GM23248 (cell line): ENCODE data around the gene ARMC8. TPM values are rescaled to one million over a fixed set of nuclear protein-coding genes. Genes with fewer than 3 reads are reported as not detected.

Experiments used
- DNase-seq: peaks from one replicate; pipeline ENCODE4 v3.0.0-alpha.2; 2015
- H2AFZ ChIP-seq: fragments of 200-600 bp; sonication (generic); 2 replicates; pipeline ENCODE4 v1.6.1; 2016; ENCODE audit warnings: antibody characterized with exemption
- H3F3A ChIP-seq: fragments of 200-600 bp; sonication (generic); 2 replicates; pipeline ENCODE4 v1.6.1; 2016; ENCODE audit warnings: mild to moderate bottlenecking, antibody characterized with exemption, mixed run types; ENCODE audit not compliant: insufficient read depth
- H3K27ac ChIP-seq: fragments of 200-600 bp; sonication (generic); 2 replicates; pipeline ENCODE4 v1.5.1; 2016; ENCODE audit warnings: mild to moderate bottlenecking
- H3K27me3 ChIP-seq: fragments of 200-600 bp; sonication (generic); replicated peaks from 2 replicates; pipeline ENCODE4 v1.6.1; 2016; ENCODE audit warnings: mild to moderate bottlenecking; ENCODE audit not compliant: insufficient read depth
- H3K36me3 ChIP-seq: fragments of 200-600 bp; sonication (generic); 2 replicates; pipeline ENCODE4 v1.6.1; 2016; ENCODE audit warnings: low read depth, mild to moderate bottlenecking
- H3K4me1 ChIP-seq: fragments of 200-600 bp; sonication (generic); 2 replicates; pipeline ENCODE4 v1.6.1; 2016; ENCODE audit warnings: mild to moderate bottlenecking; ENCODE audit not compliant: insufficient read depth
- H3K4me2 ChIP-seq: fragments of 200-600 bp; sonication (generic); one replicate; pipeline ENCODE4 v1.6.1; 2016; ENCODE audit warnings: mild to moderate bottlenecking; ENCODE audit not compliant: unreplicated experiment
- H3K4me3 ChIP-seq: fragments of 200-600 bp; sonication (generic); 2 replicates; pipeline ENCODE4 v1.5.1; 2016; ENCODE audit warnings: mild to moderate bottlenecking
- H3K79me2 ChIP-seq: fragments of 200-600 bp; sonication (generic); 2 replicates; pipeline ENCODE4 v1.6.1; 2016; ENCODE audit warnings: mild to moderate bottlenecking; ENCODE audit not compliant: insufficient read depth
- H3K9ac ChIP-seq: fragments of 200-600 bp; sonication (generic); 2 replicates; pipeline ENCODE4 v1.6.1; 2016; ENCODE audit warnings: mild to moderate bottlenecking
- H3K9me2 ChIP-seq: fragments of 200-600 bp; sonication (generic); 2 replicates; pipeline ENCODE4 v1.6.1; 2016; ENCODE audit warnings: mixed run types, mild to moderate bottlenecking, moderate library complexity; ENCODE audit not compliant: insufficient read depth
- H3K9me3 ChIP-seq: fragments of 200-600 bp; sonication (generic); one replicate; pipeline ENCODE4 v1.6.1; 2017; ENCODE audit warnings: low read depth
- H4K20me1 ChIP-seq: fragments of 200-600 bp; sonication (generic); 2 replicates; pipeline ENCODE4 v1.6.0; 2016; ENCODE audit not compliant: insufficient read depth
- EZH2 ChIP-seq: fragments of 200-600 bp; sonication (generic); IDR thresholded peaks from 2 replicates; pipeline ENCODE4 v1.6.1; 2018; ENCODE audit warnings: antibody characterized with exemption, mild to moderate bottlenecking; ENCODE audit not compliant: insufficient read depth, poor library complexity, severe bottlenecking
- EZH2phosphoT487 ChIP-seq: fragments of 200-600 bp; sonication (generic); IDR thresholded peaks from 2 replicates; pipeline ENCODE4 v1.6.1; 2018; ENCODE audit warnings: antibody characterized with exemption, moderate library complexity, mild to moderate bottlenecking, low read depth; ENCODE audit not compliant: insufficient read depth
- WGBS, 2 experiments: methylation state at CpG; one replicate each; pipeline ENCODE4 v1.1.6; 2015 to 2017; ENCODE audit warnings: low lambda C conversion rate in 2 of 2, low coverage in 1 of 2; ENCODE audit errors: missing lambda C conversion rate in 2 of 2; 5-methylcytosine and 5-hydroxymethylcytosine counted together
- in situ Hi-C: fragments of 300-500 bp; cut with MboI; formaldehyde crosslinking; loops from 2 replicates; pipeline ENCODE4 v1.15.0; 2020
- polyA plus RNA-seq: library from polyadenylated mRNA; unstranded; fragments of >200 nt; fragmentation: Nextera tagmentation; extraction: Ambion mirVana; gene quantifications from 2 replicates; pipeline ENCODE4 v1.2.1, GENCODE V29; 2016
- total RNA-seq: library from RNA; depleted of rRNA; stranded (reverse); fragments of >200 nt; shearing (Covaris generic); gene quantifications from 2 replicates; pipeline ENCODE4 v1.2.3, GENCODE V29; 2014

Gene ARMC8
- total and polyA plus RNA-seq, 2 experiments from 2014 or later, result 30.1 to 32.9 TPM

- no peaks in the 10 kb centered on the region for H3K9me2 ChIP-seq
- no peak overlapping the region for H3K27ac ChIP-seq
- TF ChIP-seq EZH2phosphoT487, result no peak
- no peak for TF ChIP-seq EZH2
- H3K4me3 ChIP-seq, result no peak overlapping the region
- 68 to 73% methylated on average over 5 of the region's 5 CpGs for WGBS, 2 experiments
- no peak for DNase-seq
- no peak overlapping the region for H3K4me2 ChIP-seq
- no peak overlapping the region for H2AFZ ChIP-seq
- no peaks in the 10 kb centered on the region for H4K20me1 ChIP-seq
- in situ Hi-C loops, result no loop called here
- H3K9me3 ChIP-seq, result no peaks in the 10 kb centered on the region
- H3K4me1 ChIP-seq, result no peaks in the 10 kb centered on the region
- no peaks in the 10 kb centered on the region for H3K79me2 ChIP-seq
- peaks cover 4% of the 10 kb centered on the region; the same call in 1 of the 2 replicates for H3K27me3 ChIP-seq
- H3K36me3 ChIP-seq, result no peaks in the 10 kb centered on the region
- no peaks in the 10 kb centered on the region for H3F3A ChIP-seq
- no peak overlapping the region for H3K9ac ChIP-seq
Measured at GRCh38 chr3:138307899-138308298, 120.8 kb downstream of the ARMC8 start.

- no peaks in the 10 kb centered on the region for H3K9me3 ChIP-seq
- H2AFZ ChIP-seq, result no peak overlapping the region
- H3K36me3 ChIP-seq, result no peaks in the 10 kb centered on the region
- H3K79me2 ChIP-seq, result no peaks in the 10 kb centered on the region
- no peak for TF ChIP-seq EZH2phosphoT487
- TF ChIP-seq EZH2, result no peak
- no peaks in the 10 kb centered on the region for H3K9me2 ChIP-seq
- H3K4me1 ChIP-seq, result no peaks in the 10 kb centered on the region
- no peak overlapping the region for H3K27ac ChIP-seq
- in situ Hi-C loops, result no loop called here
- no peaks in the 10 kb centered on the region for H3F3A ChIP-seq
- no peaks in the 10 kb centered on the region for H4K20me1 ChIP-seq
- no peak overlapping the region for H3K4me3 ChIP-seq
- DNase-seq, result no peak
- H3K27me3 ChIP-seq, result peaks cover 4% of the 10 kb centered on the region; the same call in 1 of the 2 replicates
- H3K4me2 ChIP-seq, result no peak overlapping the region
- no peak overlapping the region for H3K9ac ChIP-seq
Measured at GRCh38 chr3:138308783-138309182, 121.7 kb downstream of the ARMC8 start.

GRCh38 chr3:138310494-138310893 is 123.4 kb downstream of the ARMC8 start:
- WGBS, 2 experiments, result 53 to 56% methylated on average over 4 of the region's 4 CpGs
- Histone ChIP-seq H2AFZ (no peak overlapping the region), H3K9ac (no peak overlapping the region), H3F3A (no peaks in the 10 kb centered on the region), H3K4me2 (no peak overlapping the region), H4K20me1 (no peaks in the 10 kb centered on the region), H3K4me1 (peaks cover 12% of the 10 kb centered on the region), H3K27ac (no peak overlapping the region), H3K79me2 (no peaks in the 10 kb centered on the region), H3K9me2 (no peaks in the 10 kb centered on the region), H3K27me3 (peaks cover 4% of the 10 kb centered on the region; the same call in 1 of the 2 replicates), H3K9me3 (no peaks in the 10 kb centered on the region), H3K4me3 (no peak overlapping the region), H3K36me3 (no peaks in the 10 kb centered on the region)
- TF ChIP-seq EZH2phosphoT487, result no peak
- no peak for TF ChIP-seq EZH2
- DNase-seq, result no peak
- in situ Hi-C loops, result no loop called here

GRCh38 chr3:138314751-138315150 is 127.7 kb downstream of the ARMC8 start:
- in situ Hi-C loops, result no loop called here
- Histone ChIP-seq H4K20me1 (no peaks in the 10 kb centered on the region), H3F3A (no peaks in the 10 kb centered on the region), H3K9me2 (no peaks in the 10 kb centered on the region), H3K27me3 (peaks cover 4% of the 10 kb centered on the region; the same call in 1 of the 2 replicates), H3K9me3 (no peaks in the 10 kb centered on the region), H3K79me2 (no peaks in the 10 kb centered on the region), H3K9ac (no peak overlapping the region), H3K27ac (0 out of 2 replicates have a peak overlapping the region, but pooled peaks have one; percentile 16), H3K4me1 (peaks cover 12% of the 10 kb centered on the region), H3K4me3 (no peak overlapping the region), H2AFZ (0 out of 2 replicates have a peak overlapping the region, but pooled peaks have one; percentile 0), H3K36me3 (no peaks in the 10 kb centered on the region), H3K4me2 (peak overlapping the region; percentile 41)
- TF ChIP-seq EZH2phosphoT487, result no peak
- TF ChIP-seq EZH2, result no peak
- whole genome bisulfite sequencing, 2 experiments, result 4% methylated on average over 1 of the region's 1 CpG
- DNase-seq, result peak; percentile 65

GRCh38 chr3:138317687-138318086 is 130.6 kb downstream of the ARMC8 start:
- Histone ChIP-seq H3K4me3 (no peak overlapping the region), H2AFZ (no peak overlapping the region), H4K20me1 (no peaks in the 10 kb centered on the region), H3K9ac (no peak overlapping the region), H3K79me2 (no peaks in the 10 kb centered on the region), H3K9me3 (no peaks in the 10 kb centered on the region), H3K27ac (no peak overlapping the region), H3K4me1 (peaks cover 12% of the 10 kb centered on the region), H3F3A (no peaks in the 10 kb centered on the region), H3K36me3 (no peaks in the 10 kb centered on the region), H3K27me3 (no peaks in the 10 kb centered on the region), H3K4me2 (no peak overlapping the region), H3K9me2 (no peaks in the 10 kb centered on the region)
- TF ChIP-seq EZH2phosphoT487, result no peak
- no peak for TF ChIP-seq EZH2
- DNase-seq, result no peak
- WGBS, 2 experiments, result 78 to 84% methylated on average over 1 of the region's 1 CpG
- in situ Hi-C loops, result no loop called here
